Measurements from ENCODE around the gene GNG13. TPM values are rescaled to one million over a fixed set of nuclear protein-coding genes. Genes with fewer than 3 reads are reported as not detected.

Gene GNG13
- total RNA-seq, 2 donors from 2014 or later: 0.40 to 0.53 TPM

DNA sequence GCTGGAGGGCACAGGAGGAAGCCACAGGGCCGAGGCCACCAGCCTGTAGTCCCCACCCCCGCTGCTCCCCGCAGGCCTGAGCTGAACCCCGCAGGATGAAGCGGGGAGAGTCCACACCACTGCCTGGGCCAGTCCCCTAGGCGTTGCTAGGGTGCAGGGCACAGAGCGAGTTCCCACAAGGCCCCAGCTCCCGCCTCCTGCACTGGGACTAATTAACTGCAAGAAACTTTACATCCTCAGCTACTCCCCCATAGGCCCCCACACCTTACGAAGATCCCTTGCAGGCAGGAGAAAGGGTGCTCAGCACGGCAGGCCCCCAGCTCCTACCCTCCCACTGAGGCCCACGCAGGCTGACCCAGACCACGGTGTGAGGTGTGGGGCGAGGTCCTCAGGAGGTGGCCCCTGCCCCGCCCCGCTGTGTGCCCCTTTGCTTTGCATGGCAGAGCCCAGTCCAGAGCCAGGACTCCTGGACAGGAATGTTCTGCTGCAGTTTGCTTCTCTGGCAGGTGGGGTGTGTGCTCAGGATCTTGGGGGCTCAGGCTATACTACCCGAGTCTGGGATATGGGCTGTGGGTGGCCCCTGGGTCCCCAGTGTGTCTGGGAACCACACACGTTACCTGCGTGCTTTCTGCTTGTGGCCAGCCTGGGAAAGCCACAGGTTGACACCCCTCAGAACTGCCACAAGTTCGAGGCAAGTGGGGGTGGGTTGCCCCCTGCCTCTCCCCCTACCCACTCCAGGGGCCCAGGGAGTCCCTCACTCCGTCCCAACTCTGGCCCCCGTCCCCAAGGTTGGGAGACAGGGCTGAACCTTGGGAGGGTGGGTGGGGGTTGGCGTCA, 1.2 kb downstream of the GNG13 start:
- no peak for DNase-seq
- intact Hi-C loops (cut with DNase I, micrococcal nuclease): no loop called here
- ATAC-seq: no peak

DNA sequence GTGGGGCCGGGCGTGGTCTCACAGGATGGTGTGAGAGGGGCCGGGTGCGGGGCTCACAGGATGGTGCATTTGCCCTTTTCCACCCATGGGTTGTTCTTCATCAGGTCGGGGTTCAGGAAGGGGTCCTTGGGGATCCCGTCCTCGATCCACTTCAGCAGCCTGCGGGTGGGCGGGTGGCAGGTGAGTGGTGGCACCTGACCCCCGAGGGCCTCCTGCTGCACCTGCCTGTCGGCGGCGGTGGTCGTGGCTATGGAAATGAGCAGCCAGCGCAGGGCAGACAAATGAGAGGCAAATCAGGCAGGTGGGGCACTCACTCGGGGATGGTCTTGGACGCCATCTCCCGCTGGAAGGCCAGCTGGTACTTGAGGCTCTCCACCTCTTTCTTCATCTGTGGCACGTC, 1.9 kb downstream of the GNG13 start:
- intact Hi-C loops (cut with DNase I, micrococcal nuclease): no loop called here
- ATAC-seq: no peak
- DNase-seq: no peak

DNA sequence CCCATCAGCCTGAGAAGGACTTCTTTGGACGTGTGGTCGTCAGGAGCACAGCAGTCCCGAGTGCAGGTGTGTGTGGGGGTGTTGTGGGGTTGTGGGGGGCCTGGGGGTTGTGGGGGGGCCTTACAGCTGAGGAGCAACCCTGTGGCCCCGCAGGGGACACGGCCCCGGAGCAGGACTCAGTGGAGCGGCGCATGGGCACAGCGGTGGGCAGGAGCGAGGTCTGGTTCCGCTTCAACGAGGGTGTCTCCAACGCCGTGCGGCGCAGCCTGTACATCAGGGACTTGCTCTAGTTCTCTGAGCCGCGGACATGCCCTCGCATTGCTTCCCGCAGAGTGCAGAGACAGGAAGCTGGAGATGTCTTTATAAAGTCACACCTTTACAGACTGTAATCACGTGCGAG, 2.8 kb downstream of the GNG13 start:
- ATAC-seq (no peak), DNase-seq (no peak)
- intact Hi-C loops (cut with DNase I, micrococcal nuclease): no loop called here

DNA sequence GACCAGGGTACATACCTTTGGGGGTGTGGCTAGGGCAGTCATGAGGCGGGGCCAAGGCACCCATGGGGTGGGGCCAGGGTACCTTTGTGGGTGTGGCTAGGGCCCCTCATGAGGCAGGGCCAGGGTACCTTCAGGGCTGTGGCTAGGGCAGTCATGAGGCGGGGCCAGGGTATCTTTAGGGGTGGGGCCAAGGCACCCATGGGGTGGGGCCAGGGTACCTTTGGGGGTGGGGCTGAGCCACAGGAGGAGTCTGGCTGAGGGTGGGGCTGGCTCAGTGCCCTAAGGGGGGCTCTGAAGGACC, 3.5 kb downstream of the GNG13 start:
- ATAC-seq: peak; percentile 49
- no peak for DNase-seq
- intact Hi-C loops (cut with DNase I, micrococcal nuclease): no loop called here

DNA sequence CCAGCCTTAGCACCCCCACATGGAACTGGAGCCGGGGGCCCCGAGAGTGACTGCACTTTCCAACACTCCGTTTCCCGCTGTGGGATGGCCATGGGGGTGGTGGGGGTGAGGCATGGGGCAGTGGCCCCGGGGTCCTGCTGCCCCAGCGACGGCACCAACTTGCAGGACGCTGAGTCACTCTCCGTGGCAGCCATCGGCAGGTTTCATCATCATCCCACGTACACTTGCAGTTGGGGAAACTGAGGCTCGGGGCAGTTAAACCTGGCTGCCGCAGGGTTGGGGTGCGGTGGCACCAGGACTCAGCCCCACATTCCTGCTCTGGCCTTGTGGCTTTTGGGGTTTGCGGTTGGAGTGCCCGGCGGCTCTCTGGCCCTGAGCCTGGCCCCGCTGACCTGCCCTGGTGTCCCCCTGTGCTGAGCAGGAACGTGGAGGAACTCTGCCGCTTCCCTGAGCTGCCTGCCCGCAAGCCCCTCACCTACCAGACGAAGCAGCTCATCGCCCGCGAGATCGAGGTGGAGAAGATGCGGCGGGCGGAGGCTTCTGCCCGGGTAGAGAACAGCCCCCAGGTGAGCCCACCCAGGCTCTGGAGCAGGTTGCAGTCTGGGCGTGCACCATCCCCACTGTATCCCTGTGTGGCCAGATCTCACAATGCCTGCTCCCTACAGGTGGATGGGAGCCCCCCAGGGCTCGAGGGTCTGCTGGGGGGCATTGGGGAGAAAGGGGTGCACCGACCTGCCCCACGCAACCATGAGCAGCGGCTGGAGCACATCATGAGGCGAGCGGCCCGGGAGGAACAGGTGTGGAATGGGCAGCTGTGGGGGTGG, 4.0 kb downstream of the GNG13 start:
- no peak for DNase-seq

DNA sequence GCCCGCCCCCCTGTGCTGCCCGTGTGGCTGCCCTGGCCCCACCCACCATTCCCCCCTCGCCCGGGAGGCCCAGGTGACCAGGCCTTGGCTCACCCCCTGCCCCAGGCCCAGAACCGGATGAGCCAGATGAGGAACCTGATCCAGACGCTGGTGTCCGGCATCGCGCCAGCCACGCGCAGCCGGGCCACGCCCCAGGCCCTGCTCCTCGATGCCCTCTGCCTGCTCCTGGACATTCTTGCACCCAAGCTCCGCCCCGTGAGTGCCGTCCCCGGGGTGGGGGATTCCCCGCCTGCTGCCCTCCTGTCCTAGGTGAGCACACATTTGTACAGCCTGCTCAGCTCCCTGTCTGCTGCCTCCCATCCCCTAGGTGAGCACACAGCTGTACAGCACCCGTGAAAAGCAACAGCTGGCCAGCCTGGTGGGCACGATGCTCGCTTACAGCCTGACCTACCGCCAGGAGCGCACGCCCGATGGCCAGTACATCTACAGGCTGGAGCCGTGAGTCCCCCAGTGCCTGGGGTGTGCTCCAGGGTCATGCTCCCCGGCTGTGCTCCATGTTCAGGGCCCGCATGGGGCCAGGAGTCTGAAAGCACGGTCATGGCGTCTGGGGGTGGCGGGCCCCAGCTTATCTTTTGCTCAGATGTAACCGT, 4.8 kb downstream of the GNG13 start:
- intact Hi-C loops (cut with DNase I, micrococcal nuclease): no loop called here

More for the DNA sequence above, 4.0 kb downstream of the GNG13 start:
- intact Hi-C loops (cut with DNase I, micrococcal nuclease): no loop called here
- no peak for ATAC-seq

DNA sequence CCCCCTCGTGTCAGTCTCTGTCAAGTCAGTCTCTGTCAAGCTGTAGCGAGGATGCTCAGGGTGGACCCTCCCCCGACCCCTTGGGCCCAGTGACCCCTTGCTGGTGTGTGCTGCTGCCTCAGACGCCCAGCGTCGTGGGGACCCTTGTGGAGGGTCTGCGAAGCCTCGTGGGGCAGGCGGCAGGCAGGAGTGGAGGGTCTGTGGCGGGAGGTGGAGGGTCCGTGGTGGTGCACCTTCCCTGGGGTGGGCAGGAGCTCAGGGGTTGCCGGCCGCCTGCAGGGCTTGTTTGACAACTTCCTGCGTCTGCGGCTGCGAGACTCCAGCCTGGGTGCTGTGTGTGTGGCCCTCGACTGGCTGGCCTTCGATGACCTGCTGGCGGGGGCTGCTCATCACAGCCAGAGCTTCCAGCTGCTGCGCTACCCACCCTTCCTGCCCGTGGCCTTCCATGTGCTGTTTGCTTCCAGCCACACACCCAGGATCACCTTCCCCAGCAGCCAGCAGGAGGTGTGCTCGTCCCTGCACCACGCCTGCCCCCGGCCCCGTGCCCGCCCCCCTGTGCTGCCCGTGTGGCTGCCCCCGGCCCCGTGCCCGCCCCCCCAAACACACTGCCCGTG, 5.6 kb downstream of the GNG13 start:
- DNase-seq: no peak
- no peak for ATAC-seq
- intact Hi-C loops (cut with DNase I, micrococcal nuclease): no loop called here

More for the DNA sequence above, 4.8 kb downstream of the GNG13 start:
- ATAC-seq: peak; percentile 74
- DNase-seq: peak in 1 of 2 donors; percentile 52

DNA sequence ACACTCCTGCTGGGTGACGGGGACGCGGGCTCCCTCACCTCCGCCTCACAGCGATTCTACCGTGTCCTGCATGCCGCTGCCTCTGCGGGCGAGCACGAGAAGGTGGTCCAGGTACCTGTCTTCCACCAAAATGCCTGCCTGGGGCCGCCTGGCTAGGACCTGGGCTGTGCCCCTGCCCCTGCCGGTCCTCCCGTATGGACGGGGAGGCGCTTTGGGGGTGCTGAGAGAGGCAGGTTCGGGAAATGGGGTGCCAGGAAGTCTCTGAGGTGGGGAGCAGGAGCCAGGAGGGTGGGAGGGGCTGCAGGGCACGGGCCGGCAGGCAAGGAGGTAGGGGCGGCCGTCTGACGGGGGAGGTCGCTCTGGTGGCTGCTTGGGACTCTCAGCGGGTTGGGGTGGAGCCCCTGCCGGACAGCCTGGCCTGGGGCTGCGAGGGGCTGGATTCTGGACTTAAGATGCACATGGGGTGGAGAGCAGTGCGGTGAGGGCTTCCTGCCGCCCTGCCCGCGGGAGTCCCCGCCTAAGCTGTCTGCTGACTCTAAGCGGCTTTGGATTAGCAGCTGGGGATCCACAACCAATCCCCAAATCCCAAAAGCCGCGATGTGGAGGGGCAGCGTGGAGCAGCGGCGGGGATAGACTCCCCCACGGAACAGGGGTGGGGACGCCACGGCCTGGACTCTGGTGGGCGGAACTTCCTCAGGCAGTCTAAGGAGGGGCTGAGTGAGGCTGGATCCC, 6.3 kb downstream of the GNG13 start:
- no peak for DNase-seq
- no peak for ATAC-seq
- intact Hi-C loops (cut with DNase I, micrococcal nuclease): no loop called here

DNA sequence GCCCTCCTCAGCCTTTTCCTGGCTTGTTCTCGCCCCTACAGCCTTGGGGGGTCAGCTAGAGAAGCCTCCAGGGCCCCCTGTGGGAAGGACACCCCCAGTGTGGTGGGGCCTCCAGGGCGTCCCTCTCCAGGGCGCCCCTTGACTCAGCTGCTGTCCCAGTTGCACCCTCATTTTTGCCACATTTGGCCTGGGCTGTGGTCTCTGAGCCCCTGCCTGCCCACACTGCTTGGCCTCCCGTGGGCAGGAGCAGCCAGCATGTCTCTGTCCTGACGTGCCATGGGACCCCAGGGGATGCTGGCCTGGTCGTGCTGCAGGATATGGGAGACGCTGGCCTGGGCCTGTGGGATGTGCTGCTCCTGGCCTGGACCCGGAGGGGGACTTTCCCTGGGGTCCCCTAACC, 7.1 kb downstream of the GNG13 start:
- no peak for ATAC-seq
- intact Hi-C loops (cut with DNase I, micrococcal nuclease): no loop called here
- DNase-seq: no peak

DNA sequence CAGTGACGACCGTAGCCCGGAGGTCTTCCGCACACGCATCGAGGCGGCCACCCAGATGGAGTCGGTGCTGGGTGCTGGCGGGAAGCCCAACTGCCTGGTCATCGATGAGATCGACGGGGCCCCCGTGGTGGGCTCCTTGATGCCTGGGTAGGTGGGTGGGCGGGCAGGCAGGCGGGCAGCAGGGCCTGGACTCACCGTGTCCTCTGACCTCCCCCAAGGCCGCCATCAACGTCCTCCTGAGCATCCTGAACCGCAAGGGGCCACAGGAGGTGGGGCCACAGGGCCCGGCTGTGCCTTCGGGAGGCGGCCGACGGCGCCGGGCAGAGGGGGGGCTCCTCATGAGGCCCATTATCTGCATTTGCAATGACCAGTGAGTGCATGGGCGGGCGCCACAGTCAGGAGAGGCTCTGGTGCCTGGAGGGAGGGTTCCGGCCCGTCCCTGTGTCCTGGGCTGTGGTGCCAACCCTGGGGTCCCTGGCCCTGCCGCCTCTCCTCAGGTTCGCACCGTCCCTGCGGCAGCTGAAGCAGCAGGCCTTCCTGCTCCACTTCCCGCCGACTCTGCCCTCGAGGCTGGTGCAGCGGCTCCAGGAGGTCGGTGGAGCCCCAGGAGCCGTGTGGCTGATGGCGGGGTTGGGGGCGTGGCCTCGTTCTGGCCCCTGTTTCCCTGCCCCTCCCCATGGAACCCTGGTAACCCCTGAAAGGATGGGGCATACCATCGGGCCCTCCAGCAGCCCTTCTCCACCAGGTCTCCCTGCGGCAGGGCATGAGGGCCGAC, 8.1 kb downstream of the GNG13 start:
- DNase-seq (no peak), ATAC-seq (no peak)
- intact Hi-C loops (cut with DNase I, micrococcal nuclease): no loop called here

DNA sequence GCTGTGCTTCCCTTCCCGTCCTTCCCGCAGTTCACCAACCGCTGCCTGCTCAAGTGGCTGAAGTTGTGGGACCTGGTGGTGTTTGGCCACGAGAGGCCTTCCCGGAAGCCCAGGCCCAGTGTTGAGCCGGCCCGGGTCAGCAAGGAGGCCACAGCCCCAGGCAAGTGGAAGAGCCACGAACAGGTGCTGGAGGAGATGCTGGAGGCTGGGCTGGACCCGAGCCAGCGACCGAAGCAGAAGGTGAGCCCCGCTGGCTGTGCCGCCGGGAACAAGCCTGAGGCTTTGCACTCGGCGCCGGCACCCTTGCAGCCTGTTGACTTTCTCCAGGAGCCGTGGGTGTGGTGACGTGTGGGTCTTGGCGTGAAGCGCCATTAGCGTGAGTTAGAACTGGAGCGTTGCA, 9.4 kb downstream of the GNG13 start:
- intact Hi-C loops (cut with DNase I, micrococcal nuclease): no loop called here
- DNase-seq (no peak), ATAC-seq (no peak)

DNA sequence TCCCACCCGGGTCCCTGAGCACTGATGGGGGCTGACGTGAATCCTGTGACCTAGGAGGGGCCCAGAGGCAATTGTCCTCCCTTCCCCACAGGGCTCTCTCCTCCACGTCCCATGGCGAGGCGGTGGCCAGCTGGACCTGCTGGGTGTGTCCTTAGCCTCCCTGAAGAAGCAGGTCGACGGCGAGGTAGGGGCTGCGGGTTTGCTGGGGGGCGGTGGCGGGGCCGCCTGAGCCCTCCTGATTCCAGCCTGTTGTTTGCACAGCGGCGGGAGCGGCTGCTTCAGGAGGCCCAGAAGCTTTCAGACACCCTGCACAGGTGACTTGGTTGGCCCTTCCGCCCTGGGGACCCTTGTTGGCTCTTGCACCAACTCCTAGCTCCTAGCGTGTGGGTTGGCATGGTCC, 10.4 kb downstream of the GNG13 start:
- ATAC-seq (no peak), DNase-seq (no peak)
- intact Hi-C loops (cut with DNase I, micrococcal nuclease): no loop called here

DNA sequence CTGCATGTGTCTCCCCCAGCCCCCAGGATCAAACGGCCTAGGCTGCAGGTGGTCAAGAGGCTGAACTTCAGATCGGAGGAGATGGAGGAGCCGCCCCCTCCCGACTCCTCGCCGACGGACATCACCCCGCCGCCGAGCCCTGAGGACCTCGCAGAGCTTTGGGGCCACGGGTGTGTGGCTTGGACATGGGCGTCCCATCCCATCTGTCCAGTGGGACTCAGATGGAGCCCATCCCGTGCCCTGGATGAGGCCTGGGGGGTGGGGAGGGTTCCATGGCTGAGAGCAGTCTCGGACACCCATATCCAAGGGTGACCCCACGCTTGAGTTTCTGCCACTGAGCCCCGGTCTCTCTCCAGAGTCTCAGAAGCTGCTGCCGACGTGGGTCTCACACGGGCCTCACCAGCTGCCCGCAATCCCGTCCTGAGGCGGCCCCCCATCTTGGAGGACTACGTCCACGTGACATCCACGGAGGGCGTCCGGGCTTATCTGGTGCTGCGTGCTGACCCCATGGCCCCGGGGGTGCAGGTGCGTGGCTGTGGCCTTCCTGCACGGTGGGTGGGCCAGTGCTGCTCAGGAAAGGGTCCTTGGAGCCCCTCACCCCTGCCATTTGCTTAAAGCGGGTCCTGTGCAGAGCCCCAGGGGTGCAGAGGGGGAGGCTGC, 11.2 kb downstream of the GNG13 start:
- intact Hi-C loops (cut with DNase I, micrococcal nuclease): no loop called here
- ATAC-seq (no peak), DNase-seq (no peak)

DNA sequence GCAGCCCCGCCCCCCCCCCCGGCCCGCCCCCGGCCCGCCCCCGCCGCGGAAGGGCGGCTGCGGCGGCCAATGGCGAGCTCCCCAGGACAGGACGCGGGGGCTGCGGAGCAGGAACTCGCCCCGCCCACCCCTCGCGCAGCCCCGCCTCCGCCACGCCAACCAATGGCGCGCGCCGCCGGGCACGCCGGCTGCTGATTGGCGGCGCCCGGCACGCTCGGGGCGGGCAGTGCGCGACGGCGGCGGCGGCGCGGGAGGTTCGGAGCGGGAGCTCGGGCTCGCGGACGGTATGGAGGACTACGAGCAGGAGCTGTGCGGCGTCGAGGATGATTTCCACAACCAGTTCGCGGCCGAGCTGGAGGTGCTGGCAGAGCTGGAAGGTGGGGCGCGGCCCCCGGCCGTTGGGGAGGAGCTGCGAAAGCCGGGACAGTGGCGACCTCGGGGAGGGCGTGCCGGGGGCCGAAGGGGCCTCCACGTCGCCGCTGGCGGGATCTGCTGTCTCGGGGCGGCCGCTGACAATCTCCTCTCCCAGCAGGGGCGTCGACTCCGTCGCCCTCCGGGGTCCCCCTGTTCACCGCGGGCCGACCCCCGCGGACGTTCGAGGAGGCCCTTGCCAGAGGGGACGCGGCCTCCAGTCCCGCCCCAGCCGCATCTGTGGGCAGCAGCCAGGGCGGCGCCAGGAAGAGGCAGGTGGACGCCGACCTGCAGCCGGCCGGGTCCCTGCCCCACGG, 12.0 kb downstream of the GNG13 start, which contains the start of gene CHTF18:
TSS of gene CHTF18 (plus strand) at position 222 of the 728 bp plus-strand sequence. CDS start at position 287, 65 bp downstream.
- intact Hi-C loops (cut with DNase I, micrococcal nuclease): no loop called here
- peak; percentile 91 for ATAC-seq
- peak; percentile 85 to 90 for DNase-seq

DNA sequence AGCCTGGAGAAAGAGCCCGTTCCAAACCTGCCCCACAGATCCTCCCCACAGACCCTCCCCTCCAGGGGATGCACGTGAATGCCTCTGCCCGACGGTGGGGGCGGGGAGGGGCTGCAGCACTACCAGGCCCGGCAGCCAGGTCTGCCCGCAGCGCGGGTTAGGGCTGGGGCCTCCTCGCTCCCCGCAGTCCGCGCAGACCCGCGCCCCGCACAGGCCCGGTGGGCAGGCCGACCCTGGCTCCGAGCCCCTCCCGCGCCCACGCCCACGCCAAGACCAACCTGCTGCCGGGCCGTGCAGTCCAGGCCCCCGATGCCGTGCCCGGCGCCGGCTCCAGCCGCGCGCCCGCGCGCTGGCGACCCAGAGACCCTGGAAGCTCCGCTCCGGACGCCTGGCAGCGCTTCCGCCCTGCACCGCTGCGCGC, 12.5 kb downstream of the GNG13 start, which contains the start of gene RPUSD1:
TSS of gene RPUSD1 (minus strand) at position 404 of the 421 bp plus-strand sequence. CDS start 644 bp downstream, outside the sequence.
- no peak for DNase-seq

DNA sequence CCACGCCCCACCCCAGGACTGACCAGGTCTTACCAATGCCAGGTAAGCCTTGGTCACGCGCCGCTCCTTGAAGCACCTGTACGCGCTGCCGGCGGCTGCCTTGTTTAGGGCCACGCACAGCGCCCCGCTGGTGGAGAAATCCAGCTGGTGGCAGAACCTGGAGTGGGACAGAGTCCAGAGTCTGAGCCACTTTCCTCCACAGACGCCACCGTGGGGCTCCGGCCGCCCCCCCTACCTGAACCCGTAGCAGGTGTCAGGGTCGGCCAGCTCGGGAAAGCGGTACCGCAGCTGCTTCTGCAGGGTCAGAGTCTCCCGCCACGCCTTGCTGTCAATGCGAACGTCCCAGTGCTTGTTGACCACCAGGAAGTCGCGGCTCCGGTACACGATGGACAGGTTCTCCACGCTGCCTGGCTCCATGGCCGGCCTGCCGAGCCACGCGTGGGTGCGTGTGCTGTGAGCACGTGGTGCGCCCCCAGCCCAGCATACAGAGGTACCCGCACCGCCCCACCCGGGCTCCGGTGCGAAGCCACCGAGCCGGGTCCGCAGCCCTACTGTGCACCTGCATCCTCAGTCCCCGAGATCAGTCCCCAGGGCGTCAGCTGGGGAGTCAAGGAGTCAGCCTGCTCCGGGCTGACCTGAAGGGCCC, 13.1 kb downstream of the GNG13 start:
- intact Hi-C loops (cut with DNase I, micrococcal nuclease): no loop called here

More for the DNA sequence above, 12.5 kb downstream of the GNG13 start, which contains the start of gene RPUSD1:
- intact Hi-C loops (cut with DNase I, micrococcal nuclease): no loop called here
- peak; percentile 8 for ATAC-seq

More for the DNA sequence above, 13.1 kb downstream of the GNG13 start:
- peak in 1 of 2 donors; percentile 45 for DNase-seq
- peak; percentile 11 for ATAC-seq
